GM15510 (cell line): ENCODE results near the gene HTRA1.

Experiments used
- POLR2A ChIP-seq: IDR thresholded peaks from 3 replicates; pipeline ENCODE4 v1.6.1; 2011; ENCODE audit warnings: borderline replicate concordance; ENCODE audit not compliant: insufficient read length; ENCODE audit errors: extremely low read depth

The HTRA1 gene

DNA sequence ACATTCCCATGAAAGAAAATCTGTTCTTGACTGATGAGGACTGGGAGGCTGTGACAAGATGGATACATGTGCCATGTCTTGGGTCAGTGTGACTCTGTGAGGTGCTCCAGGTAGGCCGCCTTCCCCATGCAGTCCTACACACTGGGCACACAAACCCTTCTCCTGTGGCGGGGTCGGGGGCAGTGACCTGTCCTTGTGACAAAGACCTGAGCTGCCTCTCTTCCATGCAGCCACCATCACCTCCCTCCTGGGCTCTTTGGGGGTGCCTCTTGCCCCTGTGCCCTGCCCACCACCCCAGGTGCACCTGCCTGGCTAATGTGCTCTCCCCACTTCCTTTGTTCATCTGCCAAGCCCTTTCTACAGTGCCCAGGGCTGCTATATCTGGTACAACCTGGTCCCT, 63.5 kb downstream of the HTRA1 start:
- no peak for TF ChIP-seq POLR2A

GRCh38 chr10:122525788-122526187, 64.4 kb downstream of the HTRA1 start:
- no peak for TF ChIP-seq POLR2A

DNA sequence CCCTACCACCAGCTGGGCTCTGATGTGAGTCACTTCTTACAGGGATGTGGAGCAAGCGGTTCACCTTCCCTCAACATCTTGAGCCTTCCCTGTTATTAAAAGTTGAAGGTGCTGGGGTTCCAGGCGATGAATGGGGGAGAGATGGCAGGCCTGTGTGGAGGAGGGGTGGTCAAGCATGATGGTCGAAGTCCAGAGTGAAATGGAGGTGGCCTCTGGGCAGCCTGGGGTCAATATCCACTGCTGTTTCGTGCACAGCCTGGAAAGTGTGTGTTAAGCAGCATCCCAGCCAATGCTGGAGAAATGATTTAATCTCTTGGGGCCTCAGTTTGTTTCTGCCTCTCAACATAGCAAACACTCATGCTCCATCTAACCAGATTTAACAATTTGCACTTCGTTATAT, 65.5 kb downstream of the HTRA1 start:
- TF ChIP-seq POLR2A, result no peak

GRCh38 chr10:122530177-122530576, 68.8 kb downstream of the HTRA1 start:
- TF ChIP-seq POLR2A, result no peak

DNA sequence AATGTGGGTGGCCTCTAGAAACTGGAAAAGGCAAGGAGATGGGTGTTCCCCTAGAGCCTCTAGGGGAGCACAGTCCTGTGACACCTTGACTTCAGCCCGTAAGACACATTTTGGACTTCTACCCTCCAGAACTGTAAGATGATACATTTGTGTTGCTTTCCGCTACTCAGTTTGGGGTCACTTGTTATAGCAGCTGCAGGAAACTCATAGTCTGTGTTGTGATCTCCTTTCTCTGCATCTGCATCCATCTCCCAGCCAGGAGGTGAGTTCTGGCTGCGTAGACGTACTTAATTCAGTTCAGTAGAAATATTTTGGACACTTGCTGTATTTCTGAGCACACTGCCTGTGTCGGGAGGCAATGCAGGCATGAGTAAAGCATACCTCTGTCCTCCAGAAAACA, 69.9 kb downstream of the HTRA1 start:
- TF ChIP-seq POLR2A, result no peak

DNA sequence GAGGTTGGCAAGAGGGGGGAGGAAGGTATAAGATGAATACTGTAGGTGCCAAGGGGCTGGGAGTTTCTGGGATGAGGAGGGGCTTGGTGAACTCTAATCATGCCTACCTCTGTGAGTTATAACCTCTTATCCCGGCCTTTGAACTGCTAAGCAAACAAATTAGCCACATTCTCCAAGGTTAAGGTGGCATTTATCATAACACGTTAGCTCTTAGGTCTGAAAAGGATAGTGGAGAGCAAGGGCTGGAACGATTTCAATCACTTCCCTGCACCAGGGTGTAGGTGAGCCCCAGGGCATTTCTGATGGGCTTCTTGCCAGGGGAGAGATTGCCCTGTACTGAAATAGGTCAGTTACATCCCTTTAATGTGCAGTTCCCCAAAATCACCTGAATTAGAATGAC, 70.6 kb downstream of the HTRA1 start:
- TF ChIP-seq POLR2A, result no peak

DNA sequence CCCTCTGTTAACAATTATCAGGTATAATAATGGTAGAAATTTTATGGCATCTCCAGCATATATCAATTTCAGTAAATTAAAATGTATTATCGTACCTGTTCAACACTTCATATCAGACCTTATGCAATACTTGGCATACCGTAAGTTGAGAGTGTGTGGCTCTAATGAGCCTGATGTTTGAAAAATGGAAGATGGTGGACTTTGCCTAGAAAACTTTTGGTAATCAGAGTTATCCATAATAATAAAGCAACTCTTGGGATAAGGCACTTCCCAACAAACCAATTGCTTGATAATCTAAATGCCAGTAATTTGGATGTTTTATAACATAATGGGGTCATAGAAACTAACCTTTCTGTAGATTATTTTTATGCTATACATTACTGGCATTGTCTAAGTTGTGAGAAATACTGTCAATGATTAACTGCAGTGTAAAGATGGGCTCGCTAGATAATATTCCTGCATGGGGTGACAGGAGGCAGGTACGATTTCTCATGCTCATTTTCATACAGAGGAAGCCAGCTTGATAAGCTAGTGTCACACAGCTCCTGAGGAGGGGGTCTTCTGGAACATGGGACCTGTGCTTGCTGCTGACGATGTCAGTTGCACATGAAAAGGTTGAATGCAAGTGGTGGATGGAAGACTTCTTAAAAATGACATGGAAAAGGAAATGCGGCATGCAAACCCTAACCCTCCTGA, 71.4 kb downstream of the HTRA1 start:
- no peak for TF ChIP-seq POLR2A

- no peak for TF ChIP-seq POLR2A
Measured at GRCh38 chr10:122537545-122537944, 76.2 kb downstream of the HTRA1 start.

DNA sequence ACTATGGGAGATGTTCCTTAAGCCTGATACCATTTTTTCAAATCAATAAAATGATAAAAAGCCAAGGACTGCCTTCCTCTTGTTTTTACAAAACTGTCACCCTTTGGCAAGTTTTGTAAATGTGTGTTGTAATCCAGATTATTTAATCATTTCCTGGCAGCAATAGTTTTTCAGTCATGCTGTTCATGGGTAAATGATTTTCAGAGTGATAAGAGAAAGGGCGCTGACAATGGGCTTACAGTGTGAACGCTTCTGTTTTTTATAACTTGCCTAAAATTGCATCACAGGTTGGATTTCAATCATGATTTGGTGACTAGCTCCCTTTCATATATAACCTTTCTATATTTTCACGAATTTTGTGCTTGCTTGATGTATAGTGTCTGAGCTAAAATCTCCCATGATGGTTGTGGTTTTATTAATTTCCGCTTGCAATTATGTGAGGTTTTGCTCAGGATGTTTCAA, 80.2 kb downstream of the HTRA1 start:
- TF ChIP-seq POLR2A, result no peak

GRCh38 chr10:122543676-122544445, 82.5 kb downstream of the HTRA1 start:
- TF ChIP-seq POLR2A, result no peak

DNA sequence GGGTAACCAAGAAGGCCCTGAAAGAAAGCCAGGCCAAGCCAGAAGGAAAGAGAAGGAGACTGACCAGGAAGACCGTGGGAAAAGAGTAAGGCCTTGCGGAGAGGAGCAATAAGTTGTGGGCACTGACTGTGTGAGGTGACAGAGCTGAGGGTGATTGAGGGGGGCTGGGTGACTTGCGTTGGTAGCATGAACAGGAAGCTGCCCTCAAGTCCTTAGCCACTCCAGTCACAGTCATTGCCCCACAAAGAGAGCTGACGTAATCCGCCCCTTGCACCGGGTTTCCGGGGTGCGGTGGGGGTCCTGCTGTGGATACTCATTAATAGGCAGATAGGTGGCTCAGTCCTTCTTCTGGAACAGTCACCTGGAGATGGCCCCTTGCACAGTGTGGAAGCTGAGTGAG, 83.1 kb downstream of the HTRA1 start:
- no peak for TF ChIP-seq POLR2A

GRCh38 chr10:122546242-122546641, 84.9 kb downstream of the HTRA1 start:
- TF ChIP-seq POLR2A, result no peak

- TF ChIP-seq POLR2A, result no peak
Measured at GRCh38 chr10:122548407-122549085, 87.2 kb downstream of the HTRA1 start.

GRCh38 chr10:122549636-122550035, 88.3 kb downstream of the HTRA1 start:
- TF ChIP-seq POLR2A, result no peak

GRCh38 chr10:122550427-122550826, 89.1 kb downstream of the HTRA1 start:
- TF ChIP-seq POLR2A, result no peak

DNA sequence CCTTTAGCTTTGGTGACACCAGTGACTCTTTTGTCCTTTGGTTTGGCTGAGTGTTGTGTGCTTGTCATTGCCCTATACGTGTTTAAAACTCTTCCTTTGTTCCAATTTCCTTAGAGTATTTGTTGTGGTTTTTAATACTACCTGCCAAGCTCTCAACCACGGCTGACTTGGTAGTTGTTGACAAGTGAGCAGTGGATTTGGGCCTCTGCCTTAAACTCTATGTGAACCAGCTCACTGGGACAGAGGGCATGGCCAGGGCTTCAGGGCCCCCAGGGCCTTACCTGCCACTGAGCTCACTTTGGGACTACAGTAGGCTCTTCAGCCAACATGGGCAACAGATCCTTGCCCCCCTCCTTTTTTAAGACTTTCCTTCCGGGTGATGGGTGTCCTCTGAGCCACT, 89.6 kb downstream of the HTRA1 start:
- no peak for TF ChIP-seq POLR2A

DNA sequence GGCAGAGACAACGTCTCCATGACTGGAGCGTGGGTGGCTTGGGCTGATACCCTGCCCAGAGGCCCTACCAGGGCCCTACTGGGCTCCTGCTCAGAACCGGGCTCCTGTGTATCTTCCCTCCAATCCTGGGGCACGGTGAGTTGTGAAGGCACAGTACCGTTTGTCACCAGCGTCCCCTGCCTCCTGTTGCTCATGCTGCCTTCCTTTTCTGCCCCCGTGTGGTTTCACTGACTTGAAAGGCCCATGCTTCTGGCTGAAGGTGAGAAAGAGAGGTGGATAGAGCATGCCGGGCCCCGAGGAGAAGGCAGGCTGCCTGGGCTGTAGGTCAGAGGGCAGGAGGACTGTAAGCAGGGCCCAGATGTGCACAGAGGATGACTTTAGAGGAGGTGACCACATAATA, 90.1 kb downstream of the HTRA1 start:
- no peak for TF ChIP-seq POLR2A

- no peak for TF ChIP-seq POLR2A
Measured at GRCh38 chr10:122553341-122553740, 92.0 kb downstream of the HTRA1 start.
